HG03442 (cell line): ENCODE data around the gene NKD1.
A peak's percentile ranks its signal among the peaks of the same experiment; 100 is the strongest.
"Not testable (repeated sequence)": the region's sequence is repeated elsewhere in the genome, so short reads cannot be mapped to it uniquely, and the experiment has no call there.

Experiments used
- ATAC-seq: cut with Tn5 transposase; IDR thresholded peaks from one replicate; pipeline ENCODE4 v1.9.1; 2021; ENCODE audit warnings: mild to moderate bottlenecking, moderate library complexity; ENCODE audit not compliant: unreplicated experiment

The NKD1 gene

GRCh38 chr16:50576403-50577113 is 28.4 kb downstream of the NKD1 start:
- no peak for ATAC-seq

GRCh38 chr16:50578137-50578536 is 29.9 kb downstream of the NKD1 start:
- no peak for ATAC-seq

GRCh38 chr16:50579373-50579772 is 31.2 kb downstream of the NKD1 start:
- ATAC-seq: not testable (repeated sequence)

GRCh38 chr16:50580180-50580798 is 32.1 kb downstream of the NKD1 start:
- no peak for ATAC-seq

- ATAC-seq: no peak
These were observed 33.6 kb downstream of the NKD1 start for GRCh38 chr16:50581845-50582244.

GRCh38 chr16:50583211-50583610 is 35.0 kb downstream of the NKD1 start:
- ATAC-seq: no peak

- ATAC-seq: peak; percentile 46
These were observed 36.0 kb downstream of the NKD1 start for GRCh38 chr16:50584033-50584722.

GRCh38 chr16:50585331-50585776 is 37.2 kb downstream of the NKD1 start:
- no peak for ATAC-seq

- ATAC-seq: no peak
These were observed 39.3 kb downstream of the NKD1 start for GRCh38 chr16:50587543-50587942.

GRCh38 chr16:50588276-50588675 is 40.1 kb downstream of the NKD1 start:
- no peak for ATAC-seq

GRCh38 chr16:50591209-50591608 is 43.0 kb downstream of the NKD1 start:
- ATAC-seq: no peak

GRCh38 chr16:50591800-50592771 is 43.9 kb downstream of the NKD1 start:
- ATAC-seq: no peak

- ATAC-seq: no peak
These were observed 44.8 kb downstream of the NKD1 start for GRCh38 chr16:50592996-50593395.

- ATAC-seq: no peak
These were observed 45.4 kb downstream of the NKD1 start for GRCh38 chr16:50593410-50594150.

GRCh38 chr16:50594308-50595260 is 46.4 kb downstream of the NKD1 start:
- no peak for ATAC-seq

GRCh38 chr16:50595859-50596258 is 47.7 kb downstream of the NKD1 start:
- no peak for ATAC-seq

- no peak for ATAC-seq
These were observed 48.7 kb downstream of the NKD1 start for GRCh38 chr16:50596762-50597450.

GRCh38 chr16:50597563-50598255 is 49.5 kb downstream of the NKD1 start:
- no peak for ATAC-seq
